VCaP (cell line): Measurements from ENCODE around the gene ACBD5.

Experiments
- H3K27ac ChIP-seq: fragments of 450-650 bp; 2 replicates; pipeline ENCODE4 v1.5.1; 2017
- CTCF ChIP-seq: fragments of 450-650 bp; conservative IDR thresholded peaks from 2 replicates; pipeline ENCODE4 v1.5.1; 2017; ENCODE audit warnings: mild to moderate bottlenecking, moderate library complexity

The ACBD5 gene

DNA sequence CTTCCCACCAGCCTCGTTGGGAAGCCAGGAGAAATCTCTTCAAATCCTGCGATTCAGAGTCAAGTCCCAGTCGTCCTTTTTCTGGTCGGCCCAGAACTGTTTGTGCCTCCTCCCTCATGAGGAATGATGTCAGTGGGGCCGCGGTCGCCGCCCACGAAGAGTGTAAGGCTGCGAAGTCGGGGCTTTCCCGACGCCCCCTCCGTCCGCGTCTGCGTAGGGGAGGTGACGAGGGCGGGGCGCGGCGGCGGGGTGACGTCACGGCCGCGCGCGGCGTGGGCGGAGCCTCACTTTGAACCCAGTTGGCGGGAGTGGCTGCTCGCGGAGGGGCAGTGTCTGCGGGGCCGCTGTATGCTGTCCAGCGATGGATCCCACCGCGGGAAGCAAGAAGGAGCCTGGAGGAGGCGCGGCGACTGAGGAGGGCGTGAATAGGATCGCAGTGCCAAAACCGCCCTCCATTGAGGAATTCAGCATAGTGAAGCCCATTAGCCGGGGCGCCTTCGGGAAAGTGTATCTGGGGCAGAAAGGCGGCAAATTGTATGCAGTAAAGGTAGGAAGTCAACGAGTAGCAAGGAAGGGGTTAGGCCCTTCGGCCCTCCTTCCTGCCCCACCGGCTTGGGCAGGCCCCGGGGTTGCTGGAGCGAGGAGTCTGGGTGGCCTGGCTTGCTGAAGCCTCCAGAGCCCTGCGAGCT is 85.4 kb downstream of the ACBD5 start, which contains the start of gene MASTL:
MASTL (plus strand) TSS at position 287 of the 689 bp plus-strand sequence; CDS start at position 362, 75 bp downstream.
- H3K27ac ChIP-seq, result peak within 1 kb of the TSS; percentile 93
- no peak for TF ChIP-seq CTCF

- TF ChIP-seq CTCF, result no peak
- H3K27ac ChIP-seq, result peak overlapping the region; percentile 93
Measured at GRCh38 chr10:27153845-27154193, 86.8 kb downstream of the ACBD5 start.

DNA sequence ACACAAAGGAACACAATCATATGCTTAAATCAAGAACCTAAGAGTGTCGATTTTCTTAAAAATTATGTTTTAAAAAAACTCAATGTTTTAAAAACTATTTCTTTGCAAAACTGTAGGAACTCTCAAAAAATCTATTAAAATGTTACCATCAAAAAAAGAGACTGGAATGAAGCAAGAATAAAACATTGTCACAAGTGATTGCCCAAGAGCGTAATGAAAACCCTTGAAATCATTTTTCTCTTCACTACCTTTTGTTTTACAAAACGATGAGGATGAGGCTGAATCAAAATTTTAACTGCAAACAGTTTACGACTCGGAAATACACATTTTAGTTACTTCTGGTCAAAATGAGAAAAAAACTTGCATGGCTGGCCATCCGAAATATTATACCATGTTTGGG is 87.3 kb downstream of the ACBD5 start:
- TF ChIP-seq CTCF, result no peak
- peak overlapping the region; percentile 93 for H3K27ac ChIP-seq

DNA sequence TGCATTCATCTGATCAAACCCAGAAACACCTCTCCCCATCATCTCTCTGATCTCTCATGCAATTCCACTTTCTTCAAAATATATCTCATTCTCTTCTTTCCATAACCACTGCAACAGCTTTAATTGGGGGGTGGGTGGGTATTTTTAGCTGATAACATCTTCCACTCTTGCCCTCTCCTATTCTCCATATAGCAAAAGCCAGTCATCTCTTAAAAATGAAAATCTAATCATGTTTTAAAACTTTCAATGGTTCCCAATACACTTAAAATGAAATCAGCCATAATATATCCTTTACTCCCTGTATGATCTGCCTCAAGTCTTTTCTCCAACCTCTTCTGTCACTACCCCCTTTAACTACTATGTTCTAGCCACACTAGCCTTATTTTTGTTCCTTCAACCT is 87.9 kb downstream of the ACBD5 start:
- H3K27ac ChIP-seq, result peak overlapping the region; percentile 93; the same call in 1 of the 2 replicates
- no peak for TF ChIP-seq CTCF

DNA sequence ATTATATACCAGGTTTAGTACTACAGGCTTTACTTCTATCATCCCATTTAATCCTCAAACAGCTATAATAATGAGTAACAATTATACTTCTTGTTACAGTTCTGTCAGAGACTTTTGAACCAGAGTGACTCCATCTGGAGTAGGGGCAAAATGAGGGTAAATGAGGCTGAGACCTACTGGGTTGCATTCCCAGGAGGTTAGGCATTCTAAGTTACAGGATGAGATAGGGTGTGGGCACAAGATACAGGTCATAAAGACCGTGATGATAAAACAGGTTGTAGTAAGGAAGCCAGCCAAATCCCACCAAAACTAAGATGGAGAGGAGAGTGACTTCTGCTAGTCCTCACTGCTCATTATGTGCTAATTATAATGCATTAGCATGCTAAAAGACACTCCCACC is 90.3 kb downstream of the ACBD5 start:
- no peak for TF ChIP-seq CTCF
- no peak overlapping the region for H3K27ac ChIP-seq

GRCh38 chr10:27147701-27148100 is 92.9 kb downstream of the ACBD5 start:
- no peak for TF ChIP-seq CTCF
- no peak overlapping the region for H3K27ac ChIP-seq

DNA sequence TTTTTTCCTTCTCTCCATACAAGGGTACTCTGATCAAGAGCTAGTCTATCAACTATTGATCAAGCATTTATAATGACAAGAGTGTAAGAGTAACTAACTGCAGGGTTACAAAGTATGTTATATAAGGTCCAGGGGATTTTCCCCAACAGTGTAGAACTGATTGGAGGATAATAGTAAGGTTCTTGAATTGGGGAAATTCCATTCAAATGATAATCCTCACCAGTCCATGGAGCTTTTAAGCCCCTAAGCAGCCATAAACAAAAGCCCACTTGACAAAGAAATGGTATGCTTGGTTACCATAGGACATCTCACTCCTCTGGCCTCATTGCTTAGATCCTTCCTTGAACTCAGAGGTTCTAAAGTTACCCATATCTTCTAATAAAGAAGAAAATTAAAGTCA is 94.7 kb downstream of the ACBD5 start:
- no peak for TF ChIP-seq CTCF
- no peak overlapping the region for H3K27ac ChIP-seq
